Stimulated activated CD4-positive, alpha-beta T cell treated with anti-CD3 and anti-CD28 coated beads, TNF-alpha, amount 100 ng/mL, for 48 hours (primary cell): ENCODE measurements around the gene LYPD1.

ENCODE experiments used
- DNase-seq, 3 donors: peaks; one replicate each; pipeline ENCODE4 v3.0.0-alpha.2; 2020; ENCODE audit warnings: low read depth in 3 of 3

LYPD1 gene

GRCh38 chr2:132632000-132632649 is 37.9 kb downstream of the LYPD1 start:
- no peak for DNase-seq

GRCh38 chr2:132627536-132627935 is 42.5 kb downstream of the LYPD1 start:
- DNase-seq: no peak

DNA sequence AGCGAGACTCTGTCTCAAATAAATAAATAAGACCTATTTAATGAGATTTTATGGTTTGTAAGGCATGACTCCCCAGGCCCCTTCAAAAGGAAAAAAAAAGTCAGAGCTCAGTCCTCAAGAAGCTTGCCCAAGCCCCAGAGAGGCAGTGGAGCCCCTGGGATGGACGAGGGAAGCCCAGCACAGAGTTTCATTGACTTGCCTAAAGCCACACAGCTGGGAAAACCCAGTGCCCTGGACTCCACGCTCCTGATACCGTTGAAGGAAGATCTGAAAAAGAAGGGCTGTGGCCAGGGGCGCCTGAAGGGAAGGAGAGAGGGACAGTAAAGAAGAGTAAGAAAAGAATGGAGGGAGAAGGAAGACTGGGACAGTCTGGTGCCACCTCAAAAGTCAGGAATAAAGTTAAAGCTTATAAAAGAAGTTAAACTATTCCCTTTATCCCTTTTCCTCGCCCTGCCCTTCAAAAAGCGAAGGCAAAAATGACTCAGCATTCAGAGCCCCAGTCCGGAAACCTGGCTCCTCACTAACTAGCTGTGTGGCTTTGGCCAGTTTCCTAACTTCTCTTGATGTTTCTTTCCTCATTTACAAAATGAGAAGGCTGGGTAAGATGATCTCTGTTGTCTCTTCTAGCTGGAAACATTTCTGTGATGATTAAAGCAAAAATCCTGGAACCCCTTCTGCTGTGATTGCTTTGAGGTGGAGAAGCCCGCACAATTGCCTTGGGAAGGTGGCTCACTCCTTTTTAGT is 46.7 kb downstream of the LYPD1 start:
- DNase-seq: no peak

- no peak for DNase-seq
Observed at GRCh38 chr2:132621131-132621875, 48.7 kb downstream of the LYPD1 start.

GRCh38 chr2:132620115-132620514 is 49.9 kb downstream of the LYPD1 start:
- no peak for DNase-seq

GRCh38 chr2:132618734-132619133 is 51.3 kb downstream of the LYPD1 start:
- DNase-seq: no peak

- no peak for DNase-seq
Observed at GRCh38 chr2:132617989-132618388, 52.0 kb downstream of the LYPD1 start.

DNA sequence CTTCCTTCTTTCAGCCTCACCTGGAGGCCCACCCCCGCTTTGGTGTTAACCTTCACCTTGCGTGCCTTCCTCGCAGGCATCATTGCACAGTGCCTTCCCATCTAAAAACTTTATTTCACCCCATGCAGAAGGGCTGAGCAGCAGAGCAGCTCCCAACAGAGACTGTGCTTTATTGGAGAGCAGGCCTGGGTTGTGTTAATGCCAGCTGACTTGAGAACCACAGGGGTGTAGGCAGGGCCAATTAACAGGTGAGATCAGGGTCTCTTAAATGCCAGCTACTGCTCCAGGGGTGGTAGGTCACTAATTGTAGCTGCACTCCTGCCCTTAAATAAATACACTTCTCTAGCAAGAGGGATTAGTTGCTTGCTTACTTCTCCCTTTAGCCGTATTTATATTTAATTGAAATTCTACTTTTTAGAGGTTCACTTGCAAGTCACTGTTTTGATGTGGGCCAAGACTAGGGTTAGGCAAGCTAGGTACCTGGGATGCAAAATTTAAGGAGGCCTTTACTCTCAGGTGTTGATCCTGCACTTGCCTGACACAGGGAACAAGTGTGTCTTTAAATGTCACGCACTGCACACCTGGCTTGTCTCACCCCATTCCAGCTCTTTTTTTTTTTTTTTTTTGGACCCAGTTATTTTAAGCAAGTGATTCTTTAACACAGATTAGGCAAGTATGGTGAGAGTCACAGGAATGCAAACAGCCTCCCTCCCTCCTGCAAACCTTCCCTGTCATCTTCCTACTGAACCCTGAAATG is 54.5 kb downstream of the LYPD1 start:
- DNase-seq: no peak

GRCh38 chr2:132611719-132612118 is 58.3 kb downstream of the LYPD1 start:
- DNase-seq: no peak

DNA sequence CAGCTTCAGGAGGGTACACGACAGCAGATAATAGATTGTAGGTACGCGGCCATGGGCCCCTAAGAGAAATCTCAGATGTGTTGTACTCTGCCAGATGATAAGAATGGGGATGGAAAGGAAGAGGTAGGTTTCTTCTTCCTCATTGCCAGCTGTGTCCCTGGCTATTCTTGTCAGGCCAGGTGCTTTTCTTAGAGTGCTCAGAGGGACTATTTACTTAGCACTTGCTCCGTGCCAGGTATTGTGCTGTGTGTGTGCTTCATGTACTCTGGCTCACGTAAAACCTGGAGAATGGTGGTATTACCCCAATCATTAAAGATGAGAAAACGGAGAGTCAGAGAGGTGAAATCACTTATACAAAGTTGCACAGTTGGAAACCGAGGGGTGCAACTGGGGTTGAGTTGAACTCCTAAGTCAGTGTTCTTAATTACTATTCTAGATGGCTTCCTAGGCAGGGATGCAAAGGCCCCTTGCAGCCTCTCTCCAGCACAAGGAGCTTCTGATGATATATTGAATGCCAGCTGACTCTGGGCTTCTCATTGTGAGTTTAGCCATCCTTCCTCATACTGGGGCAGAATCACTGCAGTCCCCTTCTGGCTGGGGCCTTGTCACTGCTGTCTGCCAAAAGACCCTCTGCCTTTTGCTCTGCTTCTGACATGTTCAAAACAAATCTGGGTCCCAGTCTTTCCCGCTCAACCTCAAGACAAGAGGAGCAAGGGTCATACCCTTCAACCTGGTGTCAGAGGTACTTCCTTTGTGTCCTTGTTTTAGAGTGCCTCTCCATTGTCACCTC is 60.7 kb downstream of the LYPD1 start:
- no peak for DNase-seq

DNA sequence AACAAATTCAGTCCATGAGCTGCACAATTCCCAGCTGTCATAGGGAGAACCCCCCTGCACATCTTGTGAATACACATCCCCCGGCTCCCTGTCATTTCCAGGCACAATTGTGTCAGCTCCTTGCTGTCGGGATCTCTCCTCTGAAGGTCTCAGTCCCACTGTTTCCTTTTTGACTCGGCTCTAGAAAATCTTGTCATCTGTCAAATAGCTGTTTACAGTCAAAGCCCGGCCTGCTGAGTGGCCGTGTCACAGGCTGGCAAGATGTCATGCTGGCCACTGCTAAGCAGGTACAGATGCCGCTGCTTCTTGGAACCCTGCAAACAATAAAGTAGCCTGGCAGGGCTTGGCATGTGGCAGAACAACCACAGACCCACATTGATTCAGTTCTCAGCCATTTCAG is 61.7 kb downstream of the LYPD1 start:
- no peak for DNase-seq

- DNase-seq: no peak
Observed at GRCh38 chr2:132607426-132608090, 62.4 kb downstream of the LYPD1 start.

DNA sequence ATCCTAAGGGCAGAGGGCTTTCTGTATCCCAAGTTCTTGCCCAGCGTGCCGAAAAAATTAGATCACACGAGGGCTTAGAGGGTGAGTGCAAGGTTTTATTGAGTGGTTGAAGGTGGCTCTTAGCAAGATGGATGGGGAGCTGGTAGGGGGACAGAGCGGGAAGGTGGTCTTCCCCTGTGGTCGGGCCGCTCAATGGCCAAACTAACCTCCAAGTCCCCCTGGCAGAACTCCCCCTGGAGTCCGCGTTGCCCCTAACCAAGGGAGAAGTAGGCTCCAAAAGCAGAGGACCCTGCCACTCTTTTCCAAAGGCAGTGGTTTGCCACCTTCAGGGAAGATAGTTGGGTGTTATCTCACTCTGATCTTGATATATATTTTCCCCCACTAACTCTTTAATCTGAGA is 63.4 kb downstream of the LYPD1 start:
- no peak for DNase-seq

GRCh38 chr2:132605236-132606180 is 64.5 kb downstream of the LYPD1 start:
- no peak for DNase-seq

GRCh38 chr2:132604561-132604960 is 65.4 kb downstream of the LYPD1 start:
- DNase-seq: no peak

DNA sequence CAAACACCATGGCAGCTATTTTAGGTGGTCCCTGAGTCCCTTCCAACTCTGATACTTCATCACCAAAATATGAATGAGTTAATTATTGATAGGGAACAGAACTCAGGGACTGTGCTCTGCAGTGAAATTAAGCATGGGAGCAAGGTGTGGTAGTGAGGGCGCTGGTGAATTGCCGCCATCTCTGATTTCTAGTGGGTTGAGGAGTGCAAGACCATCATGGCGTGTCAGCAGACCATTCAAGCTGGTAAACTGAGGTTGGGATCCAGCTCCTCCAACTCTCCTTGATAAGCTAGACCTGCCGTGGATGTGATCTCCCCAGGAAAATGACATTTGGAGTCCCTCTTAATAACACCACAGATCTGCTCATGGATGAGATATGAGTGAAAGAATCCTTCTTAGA is 70.4 kb downstream of the LYPD1 start:
- DNase-seq: no peak

DNA sequence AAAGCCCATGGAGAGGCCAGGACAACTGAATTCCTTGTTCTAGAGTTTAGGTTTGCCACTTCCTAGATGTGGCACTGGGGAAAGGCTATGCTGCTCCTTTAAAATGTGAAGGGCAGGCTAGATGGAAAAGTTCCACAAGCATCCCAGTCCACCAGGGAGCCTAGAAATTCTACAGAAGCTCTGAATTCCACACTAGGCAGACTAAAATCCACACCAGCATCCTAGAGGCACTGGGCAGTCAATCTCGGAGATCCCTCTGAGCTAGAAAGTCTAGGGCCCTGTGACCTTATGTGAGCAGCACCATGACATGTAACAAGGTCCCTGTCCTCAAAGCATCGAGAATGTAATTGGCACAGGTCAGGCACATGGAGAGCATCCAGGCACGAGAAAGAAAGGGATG is 71.5 kb downstream of the LYPD1 start:
- DNase-seq: no peak

GRCh38 chr2:132597831-132598230 is 72.2 kb downstream of the LYPD1 start:
- no peak for DNase-seq

DNA sequence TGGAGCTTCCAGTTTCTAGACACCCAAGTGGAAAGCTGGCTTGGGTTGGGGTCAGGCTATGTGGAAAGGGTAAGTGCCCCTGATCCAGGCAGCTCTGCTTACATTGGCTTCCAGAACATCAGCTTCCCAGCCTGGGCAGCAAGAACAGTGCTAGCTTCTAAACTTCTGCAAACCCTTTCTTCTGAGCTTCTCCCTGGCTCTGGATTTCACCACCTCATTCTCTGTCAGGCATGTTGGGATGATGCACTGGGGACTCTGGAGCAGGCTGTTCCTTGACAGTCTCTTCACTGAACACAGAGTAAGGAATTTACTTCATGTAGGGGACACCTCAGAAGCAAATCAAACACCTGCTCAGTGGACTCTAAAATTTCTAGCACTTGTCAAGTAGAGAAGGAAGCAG is 72.8 kb downstream of the LYPD1 start:
- DNase-seq: no peak

- no peak for DNase-seq
Observed at GRCh38 chr2:132595693-132596092, 74.3 kb downstream of the LYPD1 start.
